Transverse colon (tissue), 4 donors: Measurements from ENCODE around the gene TRAPPC14. TPM values are rescaled to one million over a fixed set of nuclear protein-coding genes. Genes with fewer than 3 reads are reported as not detected.

Experiments used
- DNase-seq: peaks from one replicate; pipeline ENCODE4 v3.0.0-alpha.2; 2019
- H3K27ac ChIP-seq, 4 donors: fragments of 200-600 bp; sonication (generic); 2 replicates each; pipeline ENCODE4 v1.5.1; 2016 to 2018; ENCODE audit warnings: inconsistent platforms in 4 of 4
- H3K27me3 ChIP-seq: fragments of 200-600 bp; sonication (generic); 2 replicates; pipeline ENCODE4 v1.5.1; 2017; ENCODE audit warnings: inconsistent platforms
- H3K36me3 ChIP-seq, 4 donors: fragments of 200-600 bp; sonication (generic); 2 replicates each; pipeline ENCODE4 v1.5.1; 2017 to 2019; ENCODE audit warnings: inconsistent platforms in 4 of 4
- H3K4me1 ChIP-seq, 4 donors: fragments of 200-600 bp; sonication (generic); 2 replicates each; pipeline ENCODE4 v1.5.1; 2017 to 2020; ENCODE audit warnings: inconsistent platforms in 4 of 4
- H3K4me3 ChIP-seq, 4 donors: fragments of 200-600 bp; sonication (generic); 1 replicate in 1 of 4; 2 replicates in 3 of 4; pipeline versions ENCODE4 v1.5.1 to v1.6.1; 2017 to 2019; ENCODE audit warnings: inconsistent platforms in 4 of 4
- H3K9me3 ChIP-seq, 2 donors: fragments of 200-600 bp; sonication (generic); 2 replicates each; pipeline ENCODE4 v1.5.1; 2017 to 2019; ENCODE audit warnings: inconsistent platforms in 2 of 2
- CTCF ChIP-seq, 5 experiments: fragments of 200-600 bp in 3 of 5; fragments of 450-650 bp in 2 of 5; sonication (generic) in 3 of 5; IDR thresholded peaks; 1 replicate in 2 of 5; 2 replicates in 3 of 5; pipeline ENCODE4 v1.5.1; 2016 to 2017; ENCODE audit warnings: antibody characterized with exemption in 5 of 5, inconsistent platforms in 3 of 5, mild to moderate bottlenecking in 2 of 5, moderate library complexity in 1 of 5
- EP300 ChIP-seq: sonication (generic); formaldehyde crosslinking; IDR thresholded peaks from one replicate; pipeline ENCODE4 v1.6.1; 2017; ENCODE audit warnings: antibody characterized with exemption, low read depth
- POLR2A ChIP-seq: fragments of 450-650 bp; IDR thresholded peaks from one replicate; pipeline ENCODE4 v1.6.1; 2016; ENCODE audit warnings: antibody characterized with exemption, mild to moderate bottlenecking, moderate library complexity
- POLR2AphosphoS5 ChIP-seq, 3 donors: sonication (generic); formaldehyde crosslinking; IDR thresholded peaks; one replicate each; pipeline ENCODE4 v1.6.1; 2016; ENCODE audit warnings: antibody characterized with exemption in 3 of 3
- WGBS, 2 donors: methylation state at CpG; one replicate each; pipeline ENCODE4 v1.1.5; 2018; ENCODE audit warnings: low coverage in 1 of 2; 5-methylcytosine and 5-hydroxymethylcytosine counted together
- in situ Hi-C, 4 donors: fragments of 200-750 bp; cut with MboI; loops; one replicate each; pipeline versions ENCODE4 v1.15.0 to v1.15.1; 2017; ENCODE audit warnings: low sequenced_read_pairs in 3 of 4, low pct_ligation_motif_present in 1 of 4, low pct_unique_long_range_greater_than_20kb in 1 of 4
- intact Hi-C: fragments of 100-400 bp; cut with DNase I; formaldehyde crosslinking; loops from one replicate; pipeline ENCODE4 v1.15.1; 2023; ENCODE audit warnings: low total_unique reads
- total RNA-seq, 4 donors: library from RNA; depleted of rRNA; stranded (reverse); fragments of >200 nt; gene quantifications; one replicate each; pipeline ENCODE4 v1.1.0, GENCODE V29; 2016

The TRAPPC14 gene
- total RNA-seq, 4 donors from 2014 or later: 43.5 to 111 (median 51.2) TPM

DNA sequence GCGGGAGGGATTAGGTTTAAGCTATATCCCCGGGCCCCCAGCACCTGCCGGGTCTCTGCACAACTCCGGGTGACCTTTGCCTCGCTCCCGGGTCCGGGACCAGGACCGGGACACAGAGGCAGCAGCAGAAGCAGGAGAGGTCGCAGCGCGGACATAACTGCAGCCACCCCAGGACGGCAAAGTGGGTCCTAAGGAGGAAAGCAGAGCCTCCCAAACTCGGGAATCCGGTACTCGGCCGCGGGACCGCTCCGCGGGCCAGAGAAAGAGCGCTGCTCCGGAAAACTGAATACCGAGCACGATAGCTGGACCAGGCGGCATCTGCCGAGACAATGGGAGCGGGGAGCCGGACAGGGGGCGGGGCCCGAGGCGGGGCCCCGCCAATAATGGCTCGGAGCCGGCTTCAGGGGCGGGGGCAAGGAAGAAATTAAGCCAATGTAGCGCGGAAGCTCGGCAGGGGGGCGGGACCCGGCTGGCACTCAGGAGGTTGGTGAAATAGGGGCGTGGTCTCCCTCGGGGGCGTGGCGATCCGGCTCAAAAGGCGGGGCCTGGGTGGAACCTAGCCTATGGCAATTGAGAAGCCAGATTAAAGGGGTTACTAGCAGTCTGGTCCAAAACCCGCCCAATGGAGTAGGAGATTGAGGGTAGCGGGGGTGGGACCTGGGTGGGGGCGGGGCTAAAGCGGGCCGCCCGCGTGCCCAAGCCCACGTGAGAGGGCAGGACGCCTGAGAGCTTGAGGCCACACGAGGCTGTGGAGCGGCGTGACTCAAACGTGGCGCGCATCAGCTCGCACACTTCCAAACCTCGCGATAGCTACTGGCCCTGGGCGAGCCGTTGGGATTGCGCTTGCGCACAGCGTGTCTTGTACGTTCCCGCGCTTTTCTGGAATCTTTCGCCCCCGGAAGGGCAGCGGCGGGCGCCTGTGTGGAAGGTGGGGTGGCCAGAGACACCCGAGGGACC, 18.8 kb upstream of the TRAPPC14 start, which contains the start of the genes GPC2 and STAG3:
TSS of gene GPC2 (minus strand) at position 337 of the 957 bp plus-strand sequence. CDS start at position 155, 182 bp downstream.
TSS of gene STAG3 (plus strand) at position 874 of the 957 bp plus-strand sequence. CDS start 2,639 bp downstream, outside the sequence.
- in situ Hi-C loops: no loop called here
- intact Hi-C loops: no loop called here
- peaks cover 8 to 15% (median 14%) of the 10 kb centered on the region in 4 donors for H3K4me1 ChIP-seq
- H3K27me3 ChIP-seq: no peaks in the 10 kb centered on the region
- no peaks in the 10 kb centered on the region for H3K9me3 ChIP-seq
- H3K27ac ChIP-seq: peak within 1 kb of the TSS; percentile 33 to 53 (median 42)
- 14% methylated on average over 68 of the region's 78 CpGs; no CpG with 5 or more reads in 1 of the 2 donors for WGBS, 2 donors
- DNase-seq: peak; percentile 97
- no peaks in the 10 kb centered on the region for H3K36me3 ChIP-seq
- peak within 1 kb of the TSS; percentile 34 to 63 (median 48) for H3K4me3 ChIP-seq
- TF ChIP-seq POLR2AphosphoS5 (IDR thresholded peaks at IDR 0.05) (no peak), POLR2A (no peak), CTCF (IDR thresholded peaks at IDR 0.05) (no peak), EP300 (no peak)

GRCh38 chr7:100176096-100177044, 17.8 kb upstream of the TRAPPC14 start:
- in situ Hi-C loops: no loop called here
- peak overlapping the region in 3 of 4 donors; percentile 34 to 63 (median 42) for H3K4me3 ChIP-seq
- 34 to 51% methylated on average over 4 to 14 of the region's 14 CpGs for WGBS, 2 donors
- H3K27me3 ChIP-seq: peaks cover 6% of the 10 kb centered on the region
- intact Hi-C loops: no loop called here
- H3K27ac ChIP-seq: peak overlapping the region in 2 of 4 donors; percentile 43 to 53
- no peaks in the 10 kb centered on the region for H3K36me3 ChIP-seq
- no peaks in the 10 kb centered on the region for H3K9me3 ChIP-seq
- TF ChIP-seq EP300 (no peak), CTCF (IDR thresholded peaks at IDR 0.05) (no peak), POLR2A (no peak)
- H3K4me1 ChIP-seq: peaks cover 12 to 21% (median 17%) of the 10 kb centered on the region in 4 donors
- no peak for DNase-seq

DNA sequence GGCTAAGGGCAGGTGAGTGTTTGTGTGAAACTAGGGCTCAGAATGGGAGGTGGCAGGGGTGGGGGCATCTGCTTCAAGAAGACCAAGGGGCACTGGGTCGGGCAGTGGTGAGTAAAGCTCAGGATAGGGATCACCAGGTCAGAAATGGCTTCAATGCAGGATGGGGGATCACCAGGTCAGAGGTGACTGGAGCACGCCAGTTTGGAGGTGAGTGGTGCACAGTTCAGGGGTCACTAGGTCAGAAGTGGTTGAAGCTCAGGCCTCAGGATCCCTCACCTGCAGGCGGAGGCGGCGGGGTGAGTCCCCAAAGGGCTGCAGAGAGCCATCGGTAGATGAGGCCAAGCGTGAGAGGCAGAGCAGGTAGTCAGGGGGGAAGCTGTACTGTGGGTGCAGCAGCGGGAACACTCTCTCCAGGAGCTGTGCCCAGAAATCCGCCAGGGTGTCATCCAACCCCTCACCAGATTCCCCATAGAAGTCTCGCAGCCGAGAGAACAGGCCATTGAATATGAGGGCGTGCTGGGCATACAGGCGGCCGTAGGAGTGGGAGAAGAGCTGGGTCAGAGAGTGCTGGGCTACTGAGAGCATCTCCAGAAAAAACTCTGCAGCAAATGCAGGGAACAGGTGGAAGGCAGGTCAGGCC, 16.9 kb upstream of the TRAPPC14 start:
- in situ Hi-C loops: no loop called here
- Histone ChIP-seq H3K4me1 (peaks cover 12 to 29% (median 22%) of the 10 kb centered on the region in 4 donors), H3K36me3 (no peaks in the 10 kb centered on the region), H3K4me3 (no peak overlapping the region), H3K27me3 (peaks cover 16% of the 10 kb centered on the region), H3K9me3 (no peaks in the 10 kb centered on the region), H3K27ac (no peak overlapping the region)
- no peak for DNase-seq
- WGBS, 2 donors: 92 to 97% methylated on average over 10 to 14 of the region's 14 CpGs
- intact Hi-C loops: no loop called here
- TF ChIP-seq EP300 (no peak), POLR2AphosphoS5 (IDR thresholded peaks at IDR 0.05) (no peak), POLR2A (no peak), CTCF (IDR thresholded peaks at IDR 0.05) (no peak)
